Liver (tissue), 9 donors: ENCODE data around the gene SLC38A10. TPM values are rescaled to one million over a fixed set of nuclear protein-coding genes. Genes with fewer than 3 reads are reported as not detected.

Experiments
- DNase-seq: peaks from one replicate; pipeline ENCODE4 v3.0.0-alpha.2; 2017; ENCODE audit warnings: low spot score
- H3K27ac ChIP-seq, 2 donors: one replicate each; pipeline ENCODE4 v1.7.0; 2013; ENCODE audit warnings: inconsistent platforms in 2 of 2, low read length in 2 of 2, control low read depth in 1 of 2, low read depth in 1 of 2, mild to moderate bottlenecking in 1 of 2
- H3K27me3 ChIP-seq, 4 donors: one replicate each; pipeline versions ENCODE4 v1.6.1 to v1.7.0; 2013; ENCODE audit warnings: low read length in 3 of 4, inconsistent platforms in 1 of 4, mild to moderate bottlenecking in 1 of 4, moderate library complexity in 1 of 4; ENCODE audit not compliant: control insufficient read depth in 4 of 4, insufficient read depth in 4 of 4
- H3K36me3 ChIP-seq, 4 donors: one replicate each; pipeline versions ENCODE4 v1.6.1 to v1.7.0; 2013; ENCODE audit warnings: low read length in 3 of 4, mild to moderate bottlenecking in 3 of 4, low read depth in 1 of 4, moderate library complexity in 1 of 4; ENCODE audit not compliant: control insufficient read depth in 4 of 4, insufficient read depth in 3 of 4
- H3K4me1 ChIP-seq, 4 donors: one replicate each; pipeline versions ENCODE4 v1.6.1 to v1.7.0; 2013; ENCODE audit warnings: low read length in 3 of 4, mild to moderate bottlenecking in 3 of 4, moderate library complexity in 1 of 4; ENCODE audit not compliant: control insufficient read depth in 4 of 4, insufficient read depth in 4 of 4
- H3K4me3 ChIP-seq, 3 donors: one replicate each; pipeline versions ENCODE4 v1.6.1 to v1.7.0; 2013; ENCODE audit warnings: low read length in 3 of 3, control low read depth in 1 of 3, low read depth in 1 of 3, mild to moderate bottlenecking in 1 of 3
- H3K9ac ChIP-seq, 2 donors: one replicate each; pipeline ENCODE4 v1.7.0; 2013; ENCODE audit warnings: low read length in 2 of 2, mild to moderate bottlenecking in 2 of 2, moderate library complexity in 2 of 2, control low read depth in 1 of 2, low read depth in 1 of 2
- H3K9me3 ChIP-seq, 4 donors: one replicate each; pipeline versions ENCODE4 v1.6.1 to v1.7.0; 2013; ENCODE audit warnings: low read length in 3 of 4; ENCODE audit not compliant: control insufficient read depth in 4 of 4
- ATF3 ChIP-seq: IDR thresholded peaks from 2 replicates; pipeline ENCODE4 v1.6.1; 2016; ENCODE audit warnings: antibody characterized with exemption
- CTCF ChIP-seq: fragments of 150-350 bp; IDR thresholded peaks from 2 replicates; pipeline ENCODE4 v1.5.1; 2017; ENCODE audit warnings: improper control_type of control experiment, low read depth, low read length; ENCODE audit not compliant: missing input control
- EGR1 ChIP-seq, 2 donors: IDR thresholded peaks; 2 replicates each; pipeline ENCODE4 v1.6.1; 2016 to 2018; ENCODE audit warnings: antibody characterized with exemption in 2 of 2, low read depth in 2 of 2
- FOXA1 ChIP-seq: IDR thresholded peaks from 2 replicates; pipeline ENCODE4 v1.6.1; 2016; ENCODE audit warnings: antibody characterized with exemption
- FOXA2 ChIP-seq: IDR thresholded peaks from 2 replicates; pipeline ENCODE4 v1.6.1; 2016; ENCODE audit warnings: antibody characterized with exemption
- GABPA ChIP-seq, 2 donors: IDR thresholded peaks in 1 of 2; conservative IDR thresholded peaks in 1 of 2; 2 replicates each; pipeline ENCODE4 v1.6.1; 2016; ENCODE audit warnings: antibody characterized with exemption in 2 of 2, mild to moderate bottlenecking in 1 of 2, moderate library complexity in 1 of 2
- HNF4A ChIP-seq, 2 donors: conservative IDR thresholded peaks; 2 replicates each; pipeline ENCODE4 v1.6.1; 2016; ENCODE audit warnings: antibody characterized with exemption in 2 of 2, mild to moderate bottlenecking in 2 of 2
- HNF4G ChIP-seq: IDR thresholded peaks from 2 replicates; pipeline ENCODE4 v1.6.1; 2016; ENCODE audit warnings: antibody characterized with exemption
- JUND ChIP-seq, 2 donors: IDR thresholded peaks; 2 replicates each; pipeline ENCODE4 v1.6.1; 2016; ENCODE audit warnings: antibody characterized with exemption in 2 of 2
- MAX ChIP-seq: IDR thresholded peaks from 2 replicates; pipeline ENCODE4 v1.6.1; 2016; ENCODE audit warnings: antibody characterized with exemption
- NR2F2 ChIP-seq: IDR thresholded peaks from 2 replicates; pipeline ENCODE4 v1.6.1; 2016; ENCODE audit warnings: antibody characterized with exemption
- RAD21 ChIP-seq, 2 donors: IDR thresholded peaks; 2 replicates each; pipeline ENCODE4 v1.6.1; 2016; ENCODE audit warnings: antibody characterized with exemption in 2 of 2, mild to moderate bottlenecking in 2 of 2
- REST ChIP-seq: IDR thresholded peaks from 2 replicates; pipeline ENCODE4 v1.6.1; 2016; ENCODE audit warnings: antibody characterized with exemption, mild to moderate bottlenecking
- RXRA ChIP-seq, 2 donors: IDR thresholded peaks; 2 replicates each; pipeline ENCODE4 v1.6.1; 2017 to 2018; ENCODE audit warnings: antibody characterized with exemption in 2 of 2, mild to moderate bottlenecking in 1 of 2
- SP1 ChIP-seq: IDR thresholded peaks from 2 replicates; pipeline ENCODE4 v1.6.1; 2018; ENCODE audit warnings: antibody characterized with exemption, mild to moderate bottlenecking
- TAF1 ChIP-seq: conservative IDR thresholded peaks from 2 replicates; pipeline ENCODE4 v1.6.1; 2016; ENCODE audit warnings: antibody characterized with exemption, mild to moderate bottlenecking
- YY1 ChIP-seq: IDR thresholded peaks from 2 replicates; pipeline ENCODE4 v1.6.1; 2016; ENCODE audit warnings: antibody characterized with exemption, mild to moderate bottlenecking
- ZBTB33 ChIP-seq: IDR thresholded peaks from 2 replicates; pipeline ENCODE4 v1.6.1; 2016; ENCODE audit warnings: antibody characterized with exemption
- WGBS: extraction: QIAGEN DNeasy Blood & Tissue Kit; methylation state at CpG from one replicate; pipeline ENCODE4 v1.1.7; 2013; 5-methylcytosine and 5-hydroxymethylcytosine counted together
- polyA plus RNA-seq, 2 donors: library from polyadenylated mRNA; stranded (reverse) in 1 of 2; unstranded in 1 of 2; fragments of 200-250 nt in 1 of 2; fragments of >200 nt in 1 of 2; fragmentation: Nextera tagmentation in 1 of 2; extraction: Ambion mirVana in 1 of 2; gene quantifications; one replicate each; pipeline versions ENCODE4 v1.2.1 to v1.2.3, GENCODE V29; 2013 to 2015
- total RNA-seq, 2 donors: library from RNA; depleted of rRNA; stranded (reverse); fragments of >200 nt; gene quantifications; one replicate each; pipeline ENCODE4 v1.2.3, GENCODE V29; 2014
- donor health status: healthy.
- donor health status: healthy.
- donor health status: healthy.
- donor health status: healthy.
- donor health status: healthy.

SLC38A10 gene
- total and polyA plus RNA-seq, 4 donors: 29.3 to 117 (median 54.7) TPM

GRCh38 chr17:81219476-81220180 lies 75.5 kb downstream of the SLC38A10 start:
- DNase-seq: no peak
- Histone ChIP-seq H3K36me3 (no peaks in the 10 kb centered on the region), H3K27ac (no peak overlapping the region), H3K9me3 (no peaks in the 10 kb centered on the region), H3K27me3 (no peaks in the 10 kb centered on the region), H3K9ac (no peak overlapping the region), H3K4me3 (no peak overlapping the region), H3K4me1 (peaks cover 10 to 23% (median 13%) of the 10 kb centered on the region in 4 donors)
- WGBS: 96% methylated on average over 24 of the region's 24 CpGs
- TF ChIP-seq HNF4G: no peak
- TF ChIP-seq EGR1 (IDR thresholded peaks at IDR 0.05; ENCODE audit: low read depth in 2 of 2): no peak
- no peak for TF ChIP-seq ZBTB33
- no peak for TF ChIP-seq MAX
- no peak for TF ChIP-seq FOXA1
- TF ChIP-seq TAF1: no peak
- no peak for TF ChIP-seq GABPA (IDR thresholded peaks at IDR 0.05 in 1 of 2, conservative IDR thresholded peaks at IDR 0.05 in 1 of 2)
- TF ChIP-seq FOXA2: no peak
- no peak for TF ChIP-seq CTCF
- no peak for TF ChIP-seq SP1
- no peak for TF ChIP-seq YY1
- TF ChIP-seq RXRA (IDR thresholded peaks at IDR 0.05): no peak
- no peak for TF ChIP-seq REST
- TF ChIP-seq JUND (IDR thresholded peaks at IDR 0.05): no peak
- no peak for TF ChIP-seq HNF4A (conservative IDR thresholded peaks at IDR 0.05)
- TF ChIP-seq NR2F2: no peak
- no peak for TF ChIP-seq RAD21 (IDR thresholded peaks at IDR 0.05)
- no peak for TF ChIP-seq ATF3
